HT1080 (cell line): ENCODE results near the gene ADAMTS6. TPM values are rescaled to one million over a fixed set of nuclear protein-coding genes. Genes with fewer than 3 reads are reported as not detected.
A peak's percentile ranks its signal among the peaks of the same experiment; 100 is the strongest.
"Not testable (repeated sequence)": the region's sequence is repeated elsewhere in the genome, so short reads cannot be mapped to it uniquely, and the experiment has no call there.

Experiments used
- DNase-seq: peaks from one replicate; pipeline ENCODE4 v3.0.0-alpha.2; 2015; ENCODE audit warnings: low read depth
- total RNA-seq: library from RNA; depleted of rRNA; stranded (reverse); fragments of >200 nt; shearing (Covaris generic); gene quantifications from 2 replicates; pipeline ENCODE4 v1.2.3, GENCODE V29; 2014

The ADAMTS6 gene
- total RNA-seq, 1 experiment from 2014 or later: 30.1 TPM

DNA sequence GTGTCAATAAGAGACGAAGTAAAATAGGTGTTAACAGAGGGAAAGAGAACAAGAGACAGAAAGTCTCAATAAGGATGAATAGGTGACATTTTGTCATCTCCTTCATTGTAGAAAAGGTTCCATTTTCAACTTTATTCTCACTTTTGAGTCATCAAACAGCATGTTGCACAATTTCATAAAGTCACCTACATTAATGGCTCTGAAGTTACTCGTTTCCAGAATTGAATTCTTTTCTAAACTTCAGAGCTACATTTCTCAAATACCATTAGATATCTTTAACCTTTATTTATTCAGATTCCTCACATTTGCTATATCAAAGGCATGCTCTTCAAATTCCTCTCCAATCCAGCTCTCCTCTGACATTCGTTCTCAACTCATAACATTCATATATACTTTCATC, 13.1 kb downstream of the ADAMTS6 start:
- no peak for DNase-seq

DNA sequence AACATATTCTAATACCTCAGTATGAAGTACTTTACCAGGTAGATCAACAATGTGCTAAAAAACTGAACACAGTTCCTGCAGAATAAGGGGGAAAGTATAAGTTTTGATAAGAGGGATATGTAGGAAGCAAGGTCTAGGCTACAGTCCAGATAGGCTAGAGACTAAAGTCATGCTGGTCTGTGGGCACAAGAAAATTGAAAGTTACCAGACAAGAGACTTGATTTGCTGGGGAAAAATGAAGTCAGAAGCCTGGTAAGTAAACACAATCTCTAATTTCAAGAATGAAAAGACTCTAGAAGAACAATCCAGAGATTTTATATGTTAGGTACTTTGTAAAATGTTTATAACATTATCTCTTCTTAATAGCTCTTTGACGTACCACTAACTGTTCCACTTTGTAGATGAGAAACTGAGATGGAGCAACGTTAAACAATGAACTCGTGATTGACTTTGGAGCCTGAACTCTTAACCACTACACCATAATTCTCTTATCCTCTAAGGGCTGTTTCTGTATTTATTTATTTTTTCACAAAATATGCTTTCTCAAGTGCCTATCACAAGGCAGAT, 19.5 kb downstream of the ADAMTS6 start:
- DNase-seq: no peak

DNA sequence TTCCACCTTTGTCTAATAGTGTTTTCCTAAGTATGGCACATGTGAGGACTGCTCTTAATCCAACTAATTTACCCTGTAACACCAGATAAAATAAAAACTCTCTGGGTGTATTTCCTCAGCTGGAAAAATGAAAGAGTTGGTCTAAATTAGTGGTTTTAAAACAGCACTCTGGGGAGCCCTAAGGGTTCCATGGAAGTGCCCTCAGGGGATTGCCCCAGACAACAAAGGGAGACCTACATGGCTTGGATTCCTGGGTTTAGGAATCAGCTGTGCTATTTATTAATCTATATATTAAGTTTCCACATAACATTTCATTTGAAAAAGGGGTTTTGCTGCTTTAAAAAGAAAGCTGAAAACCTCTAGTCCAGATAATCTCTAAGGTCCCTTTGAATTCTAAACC, 20.2 kb downstream of the ADAMTS6 start:
- DNase-seq: no peak

DNA sequence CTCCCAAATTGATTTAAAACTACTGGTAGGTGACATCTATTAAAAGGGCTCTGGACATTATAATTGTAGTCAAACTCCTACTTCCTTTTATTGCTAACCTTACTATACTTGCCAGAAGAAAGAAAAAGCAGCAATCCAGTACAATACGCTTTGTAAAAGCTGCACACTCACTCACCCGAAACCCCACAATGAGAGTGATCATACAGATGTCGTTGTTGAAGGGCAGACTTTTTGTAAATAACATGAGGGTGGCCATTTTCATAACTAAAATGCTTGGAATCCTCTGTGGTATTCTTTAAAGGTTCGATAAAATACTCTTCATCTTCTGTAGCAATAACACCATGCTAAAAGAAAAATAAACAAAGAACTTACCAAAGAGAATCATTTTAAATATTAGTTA, 21.7 kb downstream of the ADAMTS6 start:
- no peak for DNase-seq

DNA sequence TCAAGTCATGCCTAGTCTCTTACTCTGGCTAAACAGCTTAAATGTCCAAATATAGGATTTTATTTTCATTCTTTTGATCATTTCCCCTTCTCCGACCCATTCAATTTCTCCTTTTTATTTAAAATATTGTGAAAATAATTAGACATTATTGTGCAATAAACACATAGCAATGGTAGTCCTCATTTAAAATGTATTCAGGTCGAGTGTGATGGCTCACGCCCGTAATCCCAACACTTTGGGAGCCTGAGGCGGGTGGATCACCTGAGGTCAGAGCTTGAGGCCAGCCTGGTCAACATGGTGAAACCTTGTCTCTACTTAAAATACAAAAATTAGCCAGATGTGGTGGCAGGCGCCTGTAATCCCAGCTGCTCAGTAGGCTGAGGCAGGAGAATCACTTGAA, 26.7 kb downstream of the ADAMTS6 start:
- DNase-seq: no peak

DNA sequence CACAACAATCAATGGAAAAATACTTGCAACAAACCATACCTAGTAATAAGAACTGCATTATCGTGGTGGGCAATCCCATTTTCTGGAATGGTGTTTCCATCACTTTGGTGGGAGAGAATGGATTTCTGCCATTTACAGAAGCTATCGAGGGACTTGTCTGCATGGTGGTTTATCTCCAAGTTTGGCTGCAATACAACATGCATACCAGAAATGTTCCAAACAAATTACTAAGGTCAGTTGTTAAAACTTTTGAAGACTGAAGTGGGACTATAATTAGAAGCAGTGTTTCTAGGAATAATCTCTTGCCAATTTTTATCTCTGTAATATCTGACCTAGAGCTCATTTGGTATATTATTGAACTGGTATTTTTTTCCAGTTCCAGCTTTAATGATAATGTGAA, 30.3 kb downstream of the ADAMTS6 start:
- no peak for DNase-seq

DNA sequence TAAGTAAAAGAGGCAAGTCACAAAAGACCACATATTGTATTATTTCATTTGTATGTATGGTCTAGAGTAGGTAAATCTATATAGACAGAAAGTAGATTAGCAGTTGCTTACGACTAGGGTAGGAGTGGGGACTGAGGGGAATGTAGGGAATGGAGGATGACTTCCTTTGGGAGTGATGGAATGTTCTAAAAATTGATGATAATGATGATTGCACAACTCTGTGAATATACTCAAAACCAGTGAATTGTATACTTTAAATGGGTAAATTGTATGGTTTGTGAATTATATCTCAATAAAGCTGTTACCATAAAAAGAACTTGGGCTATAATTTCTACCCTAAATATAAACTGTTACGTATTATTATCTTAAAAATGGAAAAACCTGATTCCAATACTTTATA, 35.0 kb downstream of the ADAMTS6 start:
- DNase-seq: no peak

DNA sequence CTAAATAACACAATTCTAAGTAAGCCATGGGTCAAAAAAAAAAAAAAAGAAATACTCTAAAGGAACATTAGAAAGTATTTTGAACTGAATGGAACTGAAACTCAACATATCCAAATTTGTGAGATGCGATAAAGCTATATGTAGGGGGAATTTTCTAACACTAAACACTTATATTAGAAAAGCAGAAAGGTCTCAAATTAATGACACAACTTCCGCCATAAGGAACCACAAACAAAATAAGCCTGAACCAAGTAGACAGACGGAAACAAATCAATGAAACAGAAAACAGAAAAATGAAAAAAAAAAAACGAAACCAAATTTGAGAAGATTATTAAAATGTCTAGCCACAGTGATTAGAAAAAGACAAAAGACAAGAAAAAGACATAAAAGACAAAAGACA, 39.9 kb downstream of the ADAMTS6 start:
- DNase-seq: no peak

DNA sequence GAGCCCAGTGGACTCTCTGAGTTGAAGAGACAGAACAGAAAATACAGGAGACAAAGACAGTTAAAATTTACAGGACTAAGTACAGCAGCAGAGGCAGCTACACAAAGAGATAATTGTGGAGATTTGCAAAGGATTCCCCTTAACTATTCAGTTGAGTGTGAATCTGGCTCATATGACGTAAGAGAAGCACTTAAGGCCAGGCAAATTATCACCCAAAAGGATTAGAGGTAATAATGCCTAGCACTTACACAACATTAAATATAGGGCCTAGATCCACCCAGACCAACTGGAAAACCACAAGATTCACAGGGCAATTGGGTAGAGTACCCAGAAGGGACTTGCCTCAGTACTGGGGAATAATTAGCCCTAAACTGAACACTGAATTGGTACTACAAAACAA, 41.3 kb downstream of the ADAMTS6 start:
- DNase-seq: no peak

DNA sequence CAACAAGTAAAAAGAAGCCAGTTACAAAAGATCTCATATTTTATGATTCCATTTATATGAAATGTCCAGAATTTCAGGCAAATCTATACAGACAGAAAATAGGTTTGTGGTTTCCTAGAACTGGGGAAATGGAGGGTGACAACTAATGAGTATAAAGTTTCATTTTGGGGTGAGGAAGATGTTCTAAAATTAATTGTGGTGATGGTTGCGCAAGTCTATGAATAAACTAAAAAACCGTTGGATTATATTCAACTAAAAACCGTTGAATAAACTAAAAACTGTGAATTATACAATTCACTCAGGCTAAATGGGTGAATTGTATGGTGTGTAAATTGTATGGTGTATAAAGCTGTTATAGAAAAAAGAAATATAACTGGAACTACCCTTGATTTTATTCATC, 47.6 kb downstream of the ADAMTS6 start:
- DNase-seq: no peak

DNA sequence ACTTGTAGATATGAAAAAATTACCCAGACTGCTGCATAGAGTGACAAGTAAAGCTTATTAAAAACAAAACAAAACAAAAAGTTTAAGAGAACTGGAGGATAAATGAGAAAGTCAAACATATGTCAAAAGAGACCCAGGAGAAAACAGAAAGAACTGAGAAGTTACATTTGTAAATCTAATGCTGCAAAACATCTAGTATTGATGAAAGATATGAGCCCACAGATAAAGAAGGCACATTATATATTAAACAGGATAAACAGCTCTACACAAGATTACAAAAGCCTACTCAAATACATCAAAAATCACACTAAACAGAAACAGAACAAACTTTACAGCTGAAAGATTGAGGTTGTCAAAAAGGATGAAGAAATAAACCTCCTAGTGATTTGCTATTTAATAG, 55.1 kb downstream of the ADAMTS6 start:
- DNase-seq: no peak

DNA sequence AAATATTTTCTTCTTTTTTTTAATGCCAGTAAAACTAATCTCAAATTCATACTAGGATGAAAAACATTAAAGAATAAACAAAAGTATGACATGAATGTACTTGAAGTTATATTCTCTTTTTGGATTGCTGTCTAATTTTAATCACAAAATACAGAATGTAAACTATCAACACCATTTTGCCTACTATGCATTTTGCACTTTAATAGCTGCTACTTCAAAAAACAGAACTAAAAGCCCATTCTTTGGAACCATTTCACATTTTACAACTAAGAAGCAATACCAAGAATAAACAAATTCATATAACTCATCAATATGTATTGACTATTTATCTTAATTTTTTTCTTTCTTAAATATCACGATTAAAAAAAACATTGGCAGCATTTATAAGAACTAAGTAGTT, 58.1 kb downstream of the ADAMTS6 start:
- no peak for DNase-seq

DNA sequence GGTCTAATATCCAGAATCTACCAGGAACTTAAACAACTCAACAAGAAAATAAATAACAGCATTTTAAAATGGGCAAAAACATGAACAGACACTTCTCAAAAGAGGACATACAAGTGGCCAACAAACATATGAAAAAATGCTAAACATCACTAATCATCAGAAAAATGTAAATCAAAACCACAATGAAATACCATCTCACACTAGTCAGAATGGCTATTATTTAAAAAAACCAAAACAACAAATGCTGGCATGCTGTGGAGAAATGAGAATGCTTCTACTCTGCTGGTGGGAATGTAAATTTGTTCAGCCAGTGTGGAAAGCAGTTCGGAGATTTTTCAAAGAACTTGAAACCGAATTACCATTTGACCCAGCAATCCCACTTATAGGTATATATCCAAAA, 63.1 kb downstream of the ADAMTS6 start:
- no peak for DNase-seq

DNA sequence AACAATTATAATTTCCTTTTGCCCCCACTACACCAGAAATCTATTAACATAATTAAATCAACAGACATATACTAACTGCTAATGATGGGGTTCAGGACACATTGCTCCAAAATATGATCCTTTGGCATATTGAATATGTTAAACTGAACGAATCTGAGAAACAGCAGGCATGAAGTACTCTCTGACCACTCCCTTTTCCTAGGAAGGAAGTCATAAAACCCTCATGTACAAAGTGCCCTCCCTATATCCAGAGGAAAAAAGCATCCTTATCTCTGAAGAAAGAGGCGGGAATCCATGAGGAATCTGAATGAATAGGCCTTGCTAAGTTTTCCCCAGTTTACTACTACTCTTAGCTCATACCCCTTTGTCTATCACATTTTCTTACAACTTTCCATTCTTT, 67.9 kb downstream of the ADAMTS6 start:
- no peak for DNase-seq

DNA sequence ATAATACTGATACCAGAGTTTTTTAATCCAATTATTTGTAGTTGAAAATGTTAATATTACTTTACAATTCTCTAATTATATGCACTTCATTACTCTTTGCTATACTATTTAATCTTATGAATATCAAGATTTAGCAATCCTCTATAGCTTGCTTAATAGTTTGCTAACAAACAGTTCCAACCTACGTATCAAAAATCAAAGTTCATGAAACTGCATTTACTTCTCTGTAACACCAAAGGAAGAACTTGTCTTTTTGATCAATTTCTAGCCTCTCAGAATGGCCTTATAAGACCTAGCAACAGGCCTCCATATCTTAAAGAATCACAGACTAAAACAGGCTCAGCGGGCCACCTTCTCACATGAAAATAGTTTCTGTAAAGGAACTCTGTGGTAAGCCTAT, 68.9 kb downstream of the ADAMTS6 start:
- no peak for DNase-seq

DNA sequence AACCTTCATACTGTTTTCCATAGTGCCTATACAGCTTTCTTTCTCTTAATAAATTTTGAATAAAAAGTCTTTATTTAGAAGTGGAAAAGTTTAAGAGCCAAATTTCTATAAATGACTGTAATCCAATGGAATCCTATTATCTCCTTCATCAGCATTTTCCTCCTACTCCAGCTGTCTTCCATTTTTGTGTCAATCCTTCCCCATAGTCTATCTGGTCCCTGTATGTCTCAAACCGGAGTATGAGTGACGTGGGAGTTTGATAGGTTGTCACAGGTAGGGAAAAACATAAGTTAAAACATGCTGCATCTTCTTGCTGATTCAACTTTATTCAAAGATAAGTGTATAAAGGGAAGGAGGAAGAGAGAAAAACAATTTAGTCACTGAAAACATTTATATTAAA, 70.4 kb downstream of the ADAMTS6 start:
- DNase-seq: no peak

DNA sequence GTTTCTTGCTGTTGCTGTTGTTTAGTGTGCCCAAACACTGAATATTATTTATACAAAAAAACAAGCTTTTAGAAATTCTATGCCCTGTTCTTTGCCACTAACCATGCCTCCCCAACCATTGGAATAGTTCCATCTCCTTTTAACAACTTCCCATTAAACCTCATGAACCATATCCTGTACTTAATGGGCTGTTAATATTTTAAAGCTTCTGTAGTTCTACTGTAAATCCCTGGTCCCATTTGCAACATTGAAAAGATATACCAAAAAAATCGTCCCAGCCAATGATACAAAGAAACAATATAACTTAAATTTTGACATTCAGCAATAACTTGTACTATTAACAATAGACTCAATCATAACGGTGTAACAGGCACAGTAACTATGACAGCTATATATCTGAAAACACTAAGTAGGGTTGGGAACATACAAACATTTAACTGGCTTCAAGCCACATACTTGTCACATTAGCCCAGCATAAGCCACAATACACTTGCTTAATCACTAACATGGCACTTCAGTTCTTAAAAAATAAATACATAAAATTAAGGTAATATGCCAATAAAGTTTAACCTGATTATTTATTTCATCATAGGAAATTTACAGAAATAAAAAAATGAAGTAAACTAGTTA, 86.1 kb downstream of the ADAMTS6 start:
- no peak for DNase-seq

DNA sequence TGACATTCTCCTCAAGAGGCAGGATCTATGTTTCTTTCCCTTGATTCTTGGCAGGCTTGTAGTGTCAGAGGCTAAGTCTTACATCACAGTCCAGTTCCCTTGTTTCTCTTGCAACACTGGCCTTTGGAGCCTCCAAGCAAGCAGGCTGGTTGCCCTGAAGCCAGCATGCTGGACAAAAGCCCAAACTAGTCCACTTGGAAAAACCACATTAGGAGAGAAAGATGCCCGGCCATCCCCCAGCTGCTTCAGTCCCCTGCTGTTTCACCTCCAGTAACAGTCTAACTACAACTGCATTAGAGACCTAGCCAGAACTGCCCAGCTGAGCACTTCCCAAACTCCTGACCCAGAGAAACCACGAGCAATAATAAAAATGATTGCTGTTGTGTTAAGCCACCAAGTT, 87.6 kb downstream of the ADAMTS6 start:
- peak; percentile 56 for DNase-seq

DNA sequence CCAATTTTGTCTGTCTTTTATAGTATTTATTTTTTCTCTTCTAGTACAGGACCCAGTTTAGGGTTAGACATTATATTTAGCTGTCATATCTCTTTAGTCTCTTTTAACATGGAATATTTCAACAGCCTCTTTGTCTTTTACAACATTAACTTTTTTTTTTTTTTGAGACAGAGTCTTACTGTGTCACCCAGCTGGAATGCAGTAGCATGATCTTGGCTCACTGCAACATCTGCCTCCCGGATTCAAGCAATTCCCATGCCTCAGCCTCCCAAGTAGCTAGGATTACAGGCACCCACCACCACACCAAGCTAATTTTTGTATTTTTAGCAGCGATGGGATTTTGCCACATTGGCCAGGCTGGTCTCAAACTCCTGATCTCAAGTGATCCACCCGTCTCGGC, 90.1 kb downstream of the ADAMTS6 start:
- DNase-seq: peak; percentile 28

DNA sequence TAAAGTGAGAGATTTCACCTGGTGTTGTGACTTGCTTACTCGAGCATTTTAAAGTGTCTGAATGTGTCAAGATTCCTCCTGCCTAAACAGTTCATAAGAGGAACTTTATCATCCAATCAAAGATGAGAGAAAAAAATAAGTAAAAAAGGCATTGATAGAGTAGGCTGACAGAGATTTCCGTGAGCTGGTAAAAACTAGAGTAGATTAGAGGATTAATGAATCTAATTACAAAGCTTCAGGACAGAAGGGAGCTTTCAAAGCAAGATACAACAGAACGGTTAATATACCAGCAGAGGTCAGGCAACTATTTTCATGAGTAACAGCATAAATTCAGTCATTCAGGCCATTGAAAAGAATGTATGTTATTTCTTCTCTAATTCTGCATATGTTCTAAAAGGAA, 91.5 kb downstream of the ADAMTS6 start:
- DNase-seq: no peak

DNA sequence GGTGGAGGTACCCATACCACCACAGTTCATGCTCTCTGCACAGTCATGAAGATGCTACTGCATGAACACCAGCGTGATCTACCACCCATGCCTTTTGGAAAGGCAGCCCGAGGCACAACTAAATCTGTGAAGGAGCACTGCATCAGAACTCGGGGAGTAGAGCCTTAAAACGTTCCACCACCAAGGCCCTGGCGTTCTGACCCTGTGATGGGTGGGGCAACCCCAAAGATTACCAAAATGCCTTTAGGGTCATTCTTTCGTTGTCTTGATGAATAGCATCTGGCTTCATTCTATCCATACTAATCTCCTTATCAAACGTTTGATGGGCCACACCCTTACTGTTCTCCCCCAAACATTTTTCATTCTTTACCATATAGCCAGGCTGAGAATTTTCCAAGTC, 97.9 kb downstream of the ADAMTS6 start:
- DNase-seq: no peak

DNA sequence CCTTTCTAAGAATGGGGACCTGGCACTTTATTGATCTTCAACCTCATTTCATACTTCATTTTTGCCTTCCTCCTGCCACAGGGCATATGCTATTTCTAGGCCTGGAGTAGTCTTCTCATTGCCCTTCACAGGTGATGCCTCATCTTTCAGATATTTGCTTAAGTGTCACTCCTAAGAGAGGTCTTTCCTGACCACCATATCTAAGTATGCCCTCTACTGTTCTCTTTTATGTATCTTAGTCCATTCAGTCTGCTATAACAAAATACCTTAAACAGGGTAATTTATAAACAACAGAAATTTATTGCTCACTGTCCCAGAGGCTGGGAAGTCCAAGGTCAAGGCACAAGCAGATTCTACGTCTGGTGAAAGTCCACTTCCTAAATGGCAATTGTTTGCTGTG, 99.1 kb downstream of the ADAMTS6 start:
- DNase-seq: peak; percentile 22

DNA sequence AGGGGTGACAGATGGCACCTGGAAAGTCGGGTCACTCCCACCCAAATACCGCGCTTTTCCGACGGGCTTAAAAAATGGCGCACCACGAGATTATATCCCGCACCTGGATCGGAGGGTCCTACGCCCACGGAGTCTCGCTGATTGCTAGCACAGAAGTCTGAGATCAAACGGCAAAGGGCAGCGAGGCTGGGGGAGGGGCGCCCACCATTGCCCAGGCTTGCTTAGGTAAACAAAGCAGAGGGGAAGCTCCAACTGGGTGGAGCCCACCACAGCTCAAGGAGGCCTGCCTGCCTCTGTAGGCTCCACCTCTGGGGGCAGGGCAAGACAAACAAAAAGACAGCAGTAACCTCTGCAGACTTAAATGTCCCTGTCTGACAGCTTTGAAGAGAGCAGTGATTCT, 111.2 kb downstream of the ADAMTS6 start:
- not testable (repeated sequence) for DNase-seq

DNA sequence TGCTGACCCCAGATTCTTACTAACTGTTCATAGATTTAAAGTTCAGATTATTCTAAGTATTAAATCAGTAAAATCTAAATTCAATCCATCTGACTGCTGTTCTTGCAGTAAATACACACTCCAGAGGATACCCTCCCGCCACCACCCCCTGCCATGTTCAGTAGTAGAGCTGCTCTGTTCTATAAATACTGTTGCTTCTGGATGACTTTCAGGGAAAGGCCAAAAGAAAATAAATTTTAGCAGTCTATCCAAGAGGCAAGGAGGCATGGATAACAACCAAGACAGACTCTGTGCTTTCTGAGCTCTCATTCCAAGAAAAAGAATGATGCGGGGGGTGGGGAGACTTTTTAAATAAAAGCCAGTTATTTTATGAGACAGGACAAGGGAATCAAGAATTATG, 115.1 kb downstream of the ADAMTS6 start:
- no peak for DNase-seq
